Measurements from ENCODE around the gene S100A12.

DNA sequence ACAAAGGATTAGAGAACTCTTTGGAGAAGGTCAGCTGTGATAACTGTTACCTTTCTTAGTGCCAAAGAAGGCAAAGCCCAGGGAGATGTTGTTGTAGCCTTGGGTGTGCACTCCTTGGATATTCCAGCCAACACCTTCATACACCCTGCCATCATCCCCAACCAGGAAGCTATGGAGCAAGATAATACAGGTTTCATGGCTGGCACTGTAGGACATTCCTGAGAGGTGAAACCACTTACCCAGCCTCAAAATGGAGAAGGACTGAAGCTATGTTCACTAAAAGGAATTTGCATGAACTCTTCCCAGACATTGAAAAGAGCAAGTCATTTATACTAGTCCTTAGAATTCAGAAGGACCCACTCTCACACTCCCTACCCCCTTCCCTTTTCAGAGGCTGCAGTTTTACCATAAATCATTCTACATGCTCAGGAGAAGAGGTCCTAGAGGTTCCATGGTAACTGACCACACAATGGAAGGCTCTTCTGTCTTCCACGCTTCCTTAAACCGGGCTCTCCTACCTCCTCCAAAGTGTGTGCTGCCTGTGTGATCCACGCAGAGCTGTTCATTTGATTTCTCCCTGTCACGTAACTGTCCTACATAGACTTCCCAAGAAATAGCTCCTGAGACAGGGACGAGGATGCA lies 32.3 kb downstream of the S100A12 start:
- TF ChIP-seq ZNF8 (CRISPR knock-in tag; IDR thresholded peaks at IDR 0.05) (no peak), ZC3H10 (CRISPR knock-in tag; IDR thresholded peaks at IDR 0.05) (no peak), PATZ1 (CRISPR knock-in tag; IDR thresholded peaks at IDR 0.05; ENCODE audit: borderline replicate concordance) (no peak), RARB (CRISPR knock-in tag; IDR thresholded peaks at IDR 0.05) (no peak)
- TF ChIP-seq, protein P1, sequence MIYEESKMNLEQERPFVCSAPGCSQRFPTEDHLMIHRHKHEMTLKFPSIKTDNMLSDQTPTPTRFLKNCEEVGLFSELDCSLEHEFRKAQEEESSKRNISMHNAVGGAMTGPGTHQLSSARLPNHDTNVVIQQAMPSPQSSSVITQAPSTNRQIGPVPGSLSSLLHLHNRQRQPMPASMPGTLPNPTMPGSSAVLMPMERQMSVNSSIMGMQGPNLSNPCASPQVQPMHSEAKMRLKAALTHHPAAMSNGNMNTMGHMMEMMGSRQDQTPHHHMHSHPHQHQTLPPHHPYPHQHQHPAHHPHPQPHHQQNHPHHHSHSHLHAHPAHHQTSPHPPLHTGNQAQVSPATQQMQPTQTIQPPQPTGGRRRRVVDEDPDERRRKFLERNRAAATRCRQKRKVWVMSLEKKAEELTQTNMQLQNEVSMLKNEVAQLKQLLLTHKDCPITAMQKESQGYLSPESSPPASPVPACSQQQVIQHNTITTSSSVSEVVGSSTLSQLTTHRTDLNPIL (CRISPR knock-in tag; IDR thresholded peaks at IDR 0.05; ENCODE audit: low read depth), result no peak

Data from SK-N-SH treated with all-trans-retinoic acid at 6 μM for 48 hours (cell line).